SK-MEL-5 (cell line): Measurements from ENCODE around the gene CCIN. TPM values are rescaled to one million over a fixed set of nuclear protein-coding genes. Genes with fewer than 3 reads are reported as not detected.

ENCODE experiments used
- DNase-seq: peaks from one replicate; pipeline ENCODE4 v3.0.0-alpha.2; 2016; ENCODE audit warnings: low read depth, low spot score
- in situ Hi-C: cut with HindIII; loops from 2 replicates; pipeline ENCODE4 v1.10.0; 2016; ENCODE audit warnings: low sequenced_read_pairs, high pct_unique_total_duplicates, low pct_unique_long_range_greater_than_20kb
- total RNA-seq: library from RNA; depleted of rRNA; stranded (reverse); fragments of >200 nt; shearing (Covaris generic); gene quantifications from 2 replicates; pipeline ENCODE4 v1.2.3, GENCODE V29; 2014; rRNA removed

CCIN gene
- total RNA-seq, 1 experiment from 2014 or later = not detected

- peak; percentile 27 for DNase-seq
- in situ Hi-C loops = no loop called here
Measured at GRCh38 chr9:36204906-36205547, 35.8 kb downstream of the CCIN start.

GRCh38 chr9:36207016-36207415 lies 37.8 kb downstream of the CCIN start:
- DNase-seq = no peak

GRCh38 chr9:36207546-36208012 lies 38.4 kb downstream of the CCIN start:
- DNase-seq = no peak
- in situ Hi-C loops = no loop called here

More at GRCh38 chr9:36207016-36207415, 37.8 kb downstream of the CCIN start:
- in situ Hi-C loops = no loop called here

- DNase-seq = no peak
Measured at GRCh38 chr9:36208521-36209253, 39.5 kb downstream of the CCIN start.

GRCh38 chr9:36210722-36211121 lies 41.5 kb downstream of the CCIN start:
- DNase-seq = no peak
- in situ Hi-C loops = no loop called here

More at GRCh38 chr9:36208521-36209253, 39.5 kb downstream of the CCIN start:
- in situ Hi-C loops = no loop called here

GRCh38 chr9:36211510-36211909 lies 42.3 kb downstream of the CCIN start:
- in situ Hi-C loops = no loop called here
- DNase-seq = no peak

- DNase-seq = no peak
- in situ Hi-C loops = no loop called here
Measured at GRCh38 chr9:36213387-36213786, 44.2 kb downstream of the CCIN start.

- DNase-seq = no peak
- in situ Hi-C loops = no loop called here
Measured at GRCh38 chr9:36213989-36214388, 44.8 kb downstream of the CCIN start.

- DNase-seq = no peak
- in situ Hi-C loops = no loop called here
Measured at GRCh38 chr9:36214571-36214970, 45.4 kb downstream of the CCIN start.

GRCh38 chr9:36217256-36217968 lies 48.2 kb downstream of the CCIN start:
- in situ Hi-C loops = no loop called here
- peak; percentile 83 for DNase-seq

GRCh38 chr9:36218011-36218410 lies 48.8 kb downstream of the CCIN start:
- in situ Hi-C loops = no loop called here

GRCh38 chr9:36218411-36218901 lies 49.3 kb downstream of the CCIN start:
- in situ Hi-C loops = no loop called here
- DNase-seq = no peak

More at GRCh38 chr9:36218011-36218410, 48.8 kb downstream of the CCIN start:
- DNase-seq = no peak

Other genes with a start within 250 kb of the CCIN start
- gene OR2S2, start 211.2 kb upstream of the CCIN start, total RNA-seq = not detected in 2 replicates
- gene RECK, start 132.5 kb upstream of the CCIN start, total RNA-seq = 7.9 and 10.0 TPM in 2 replicates
- gene GLIPR2, start 32.7 kb upstream of the CCIN start, total RNA-seq = 5.6 and 6.5 TPM in 2 replicates
- gene CLTA, start 21.5 kb downstream of the CCIN start, total RNA-seq = 323 and 362 TPM in 2 replicates
- gene GNE, start 89.1 kb downstream of the CCIN start, total RNA-seq = 23.9 and 24.1 TPM in 2 replicates
- 9.4 and 11.0 TPM in 2 replicates for gene RNF38, start 230.9 kb downstream of the CCIN start, total RNA-seq